HG03469 (cell line): Measurements from ENCODE around the gene SETD1A.

ENCODE experiments used
- ATAC-seq: cut with Tn5 transposase; IDR thresholded peaks from one replicate; pipeline ENCODE4 v1.9.1; 2021; ENCODE audit warnings: mild to moderate bottlenecking, moderate library complexity, moderate number of reproducible peaks; ENCODE audit not compliant: unreplicated experiment

SETD1A gene

GRCh38 chr16:30980434-30980833, 22.9 kb downstream of the SETD1A start:
- no peak for ATAC-seq

GRCh38 chr16:30980959-30981358, 23.4 kb downstream of the SETD1A start:
- no peak for ATAC-seq

GRCh38 chr16:30982548-30983288, 25.2 kb downstream of the SETD1A start:
- no peak for ATAC-seq

- no peak for ATAC-seq
These were observed 25.8 kb downstream of the SETD1A start for GRCh38 chr16:30983289-30983889.

- no peak for ATAC-seq
These were observed 26.5 kb downstream of the SETD1A start for GRCh38 chr16:30983898-30984610.

GRCh38 chr16:30984669-30985400, 27.3 kb downstream of the SETD1A start, which contains the start of gene HSD3B7:
HSD3B7 (plus strand) TSS chr16:30985207; CDS start chr16:30985659, 452 bp downstream.
- ATAC-seq, result no peak

GRCh38 chr16:30985401-30986128, 28.0 kb downstream of the SETD1A start:
- no peak for ATAC-seq

GRCh38 chr16:30986129-30986991, 28.8 kb downstream of the SETD1A start:
- ATAC-seq, result no peak

GRCh38 chr16:30987581-30988190, 30.1 kb downstream of the SETD1A start:
- no peak for ATAC-seq

GRCh38 chr16:30989469-30990047, 32.0 kb downstream of the SETD1A start:
- no peak for ATAC-seq

GRCh38 chr16:30990105-30990504, 32.6 kb downstream of the SETD1A start:
- no peak for ATAC-seq

GRCh38 chr16:30991052-30991451, 33.5 kb downstream of the SETD1A start:
- ATAC-seq, result no peak

GRCh38 chr16:30992276-30992780, 34.8 kb downstream of the SETD1A start:
- ATAC-seq, result no peak

- no peak for ATAC-seq
These were observed 35.6 kb downstream of the SETD1A start for GRCh38 chr16:30992931-30993816.

GRCh38 chr16:30995927-30996323, 38.4 kb downstream of the SETD1A start:
- no peak for ATAC-seq

- no peak for ATAC-seq
These were observed 38.9 kb downstream of the SETD1A start for GRCh38 chr16:30996324-30996984.
